ENCODE measurements around the gene IL34.

DNA sequence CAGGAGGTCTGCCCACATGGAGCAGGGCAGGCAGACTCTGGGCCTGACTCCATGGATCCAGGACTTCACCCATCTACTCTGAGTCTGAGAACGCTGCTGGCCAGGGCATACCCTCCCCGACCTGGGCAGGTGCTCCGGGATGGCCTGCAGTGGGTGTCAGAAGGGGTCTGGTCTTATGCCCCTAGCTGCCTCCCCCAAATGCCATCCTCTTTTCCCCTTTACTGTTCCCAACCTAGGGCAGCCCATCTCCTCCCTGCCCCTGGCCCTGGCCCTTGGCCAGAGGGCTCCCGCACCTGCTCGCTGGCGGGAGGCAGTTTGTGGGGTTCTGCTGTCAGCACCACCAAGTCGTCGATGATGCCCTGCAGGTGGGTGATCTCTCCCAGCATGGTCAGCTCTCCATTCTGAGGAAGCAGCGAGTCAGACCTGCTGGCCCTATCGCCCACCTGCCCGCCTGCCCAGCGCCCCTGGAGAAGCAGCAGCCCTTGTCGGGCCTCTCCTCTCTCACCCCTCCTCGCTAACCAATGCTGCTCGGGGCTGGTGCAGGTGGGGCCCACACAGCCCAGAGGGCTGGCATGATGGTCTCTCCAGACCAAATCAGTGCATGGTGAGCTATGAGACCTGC lies 31.3 kb downstream of the IL34 start:
- TF ChIP-seq CTCF (optimal IDR thresholded peaks at IDR 0.05 in 1 of 3, IDR thresholded peaks at IDR 0.05 in 1 of 3, conservative IDR thresholded peaks at IDR 0.05 in 1 of 3; ENCODE audit: extremely low read depth in 1 of 3, insufficient read depth in 2 of 3, low read length in 3 of 3) (no peak), EZH2 (IDR thresholded peaks at IDR 0.05; ENCODE audit: low read length) (no peak)
